Activated B cell treated with CpG ODN at 0.5 μM for 24 hours (primary cell): ENCODE data around the gene ZBTB21. TPM values are rescaled to one million over a fixed set of nuclear protein-coding genes. Genes with fewer than 3 reads are reported as not detected.
"Not testable (repeated sequence)": the region's sequence is repeated elsewhere in the genome, so short reads cannot be mapped to it uniquely, and the experiment has no call there.

ENCODE experiments used
- ATAC-seq: fragments of 200-7000 bp; cut with Tn5 transposase; one replicate; pipeline ENCODE4 v1.10.0; 2021; ENCODE audit warnings: low read depth, mild to moderate bottlenecking, moderate library complexity
- CTCF ChIA-PET: fragments of 350-600 bp; sonication (Branson Sonifier 250); formaldehyde crosslinking; loops from one replicate; lab custom pipeline; 2021; ENCODE audit warnings: antibody characterized with exemption; lab: Charles Lee
- POLR2A ChIA-PET: fragments of 350-600 bp; sonication (Branson Sonifier 250); formaldehyde crosslinking; loops from one replicate; lab custom pipeline; 2021; ENCODE audit warnings: antibody characterized with exemption; lab: Charles Lee
- DNase-seq: peaks from one replicate; pipeline ENCODE4 v3.0.0; 2022
- H3K27ac Mint-ChIP-seq: one replicate; pipeline ENCODE4 v1.8.0; 2020; ENCODE audit warnings: mixed read lengths
- H3K27me3 Mint-ChIP-seq: one replicate; pipeline ENCODE4 v1.8.0; 2021; ENCODE audit warnings: mixed read lengths
- H3K36me3 Mint-ChIP-seq: one replicate; pipeline ENCODE4 v1.8.0; 2021; ENCODE audit warnings: low read depth, mixed read lengths
- H3K4me1 Mint-ChIP-seq: one replicate; pipeline ENCODE4 v1.8.0; 2021; ENCODE audit warnings: mixed read lengths
- H3K4me3 Mint-ChIP-seq: one replicate; pipeline ENCODE4 v1.8.0; 2020; ENCODE audit warnings: mild to moderate bottlenecking, mixed read lengths
- H3K9me3 Mint-ChIP-seq: one replicate; pipeline ENCODE4 v1.8.0; 2020; ENCODE audit warnings: mixed read lengths
- intact Hi-C: fragments of 100-400 bp; cut with micrococcal nuclease; formaldehyde crosslinking; loops from one replicate; pipeline ENCODE4 v1.15.1; 2024
- total RNA-seq: library from RNA; stranded (reverse); gene quantifications from 2 replicates; pipeline ENCODE4 v1.2.3, GENCODE V29; 2022
- TF ChIP-seq, protein P1 (sequence below): fragments of 200-600 bp; IDR thresholded peaks from one replicate; pipeline ENCODE4 v1.8.0; 2022; ENCODE audit warnings: antibody characterized with exemption, mild to moderate bottlenecking

ZBTB21 gene
- total RNA-seq, 1 donor from 2014 or later, result 24.2 TPM

DNA sequence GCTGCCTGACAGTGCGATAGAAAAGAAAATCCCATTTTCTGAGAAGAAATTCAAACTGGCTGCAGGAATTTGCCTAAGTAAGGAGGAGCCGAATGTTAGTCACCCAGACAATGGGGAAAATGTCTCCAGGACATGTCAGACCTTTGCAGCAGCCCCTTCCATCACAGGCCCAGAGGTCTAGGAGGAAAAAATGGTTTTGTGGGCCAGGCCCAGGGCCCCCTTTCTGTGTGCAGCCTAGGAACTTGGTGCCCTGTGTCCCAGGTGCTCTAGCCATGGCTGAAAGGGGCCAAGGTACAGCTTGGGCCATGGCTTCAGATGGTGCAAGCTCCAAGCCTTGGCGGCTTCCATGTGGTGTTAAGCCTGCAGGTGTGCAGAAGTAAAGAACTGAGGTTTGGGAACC lies 14.6 kb downstream of the ZBTB21 start:
- TF ChIP-seq, protein P1, sequence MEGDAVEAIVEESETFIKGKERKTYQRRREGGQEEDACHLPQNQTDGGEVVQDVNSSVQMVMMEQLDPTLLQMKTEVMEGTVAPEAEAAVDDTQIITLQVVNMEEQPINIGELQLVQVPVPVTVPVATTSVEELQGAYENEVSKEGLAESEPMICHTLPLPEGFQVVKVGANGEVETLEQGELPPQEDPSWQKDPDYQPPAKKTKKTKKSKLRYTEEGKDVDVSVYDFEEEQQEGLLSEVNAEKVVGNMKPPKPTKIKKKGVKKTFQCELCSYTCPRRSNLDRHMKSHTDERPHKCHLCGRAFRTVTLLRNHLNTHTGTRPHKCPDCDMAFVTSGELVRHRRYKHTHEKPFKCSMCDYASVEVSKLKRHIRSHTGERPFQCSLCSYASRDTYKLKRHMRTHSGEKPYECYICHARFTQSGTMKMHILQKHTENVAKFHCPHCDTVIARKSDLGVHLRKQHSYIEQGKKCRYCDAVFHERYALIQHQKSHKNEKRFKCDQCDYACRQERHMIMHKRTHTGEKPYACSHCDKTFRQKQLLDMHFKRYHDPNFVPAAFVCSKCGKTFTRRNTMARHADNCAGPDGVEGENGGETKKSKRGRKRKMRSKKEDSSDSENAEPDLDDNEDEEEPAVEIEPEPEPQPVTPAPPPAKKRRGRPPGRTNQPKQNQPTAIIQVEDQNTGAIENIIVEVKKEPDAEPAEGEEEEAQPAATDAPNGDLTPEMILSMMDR, result no peak
- H3K27me3 Mint-ChIP-seq, result no peaks in the 10 kb centered on the region
- no peaks in the 10 kb centered on the region for H3K4me1 Mint-ChIP-seq
- POLR2A ChIA-PET, result no interaction called here
- H3K4me3 Mint-ChIP-seq, result no peak overlapping the region
- ATAC-seq, result no peak
- H3K27ac Mint-ChIP-seq, result no peak overlapping the region
- intact Hi-C loops, result no loop called here
- peaks cover 73% of the 10 kb centered on the region for H3K36me3 Mint-ChIP-seq
- DNase-seq, result no peak
- CTCF ChIA-PET, result no interaction called here
- H3K9me3 Mint-ChIP-seq, result peaks cover 5% of the 10 kb centered on the region

- H3K9me3 Mint-ChIP-seq, POLR2A ChIA-PET, ATAC-seq, intact Hi-C loops, H3K4me1 Mint-ChIP-seq, DNase-seq, H3K27ac Mint-ChIP-seq, H3K27me3 Mint-ChIP-seq, CTCF ChIA-PET, H3K4me3 Mint-ChIP-seq: not testable (repeated sequence)
- peaks cover 64% of the 10 kb centered on the region for H3K36me3 Mint-ChIP-seq
Observed at GRCh38 chr21:41994613-41995012, 15.5 kb downstream of the ZBTB21 start.

DNA sequence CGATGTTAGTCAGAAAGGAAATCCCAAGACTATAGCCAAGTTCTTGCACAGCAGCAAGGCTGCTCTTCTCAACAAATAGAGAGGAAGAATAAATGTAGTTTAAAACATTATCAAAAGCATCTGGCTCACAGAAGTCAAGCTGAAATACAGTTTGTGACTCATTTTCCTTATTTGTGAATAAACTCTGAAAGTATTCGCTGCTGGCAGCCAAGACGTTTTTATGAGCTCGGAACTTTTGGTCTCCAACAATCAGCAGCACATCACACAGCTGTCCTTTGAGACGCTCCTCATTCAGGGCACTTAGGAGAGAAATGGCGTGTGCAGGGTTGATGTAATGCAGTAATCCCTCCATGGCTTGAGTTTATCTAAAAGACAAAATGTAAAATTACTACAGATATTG lies 16.4 kb downstream of the ZBTB21 start:
- no peak for DNase-seq
- TF ChIP-seq, protein P1, result no peak
- ChIA-PET POLR2A (interaction anchor here (0.6 kb wide), 1 partner anchor 107 kb away, joined by 3 read pairs; no protein-coding TSS in a partner anchor), CTCF (no interaction called here)
- H3K27ac Mint-ChIP-seq, result no peak overlapping the region
- H3K4me1 Mint-ChIP-seq, result no peaks in the 10 kb centered on the region
- H3K4me3 Mint-ChIP-seq, result no peak overlapping the region
- no peak for ATAC-seq
- intact Hi-C loops, result no loop called here
- peaks cover 5% of the 10 kb centered on the region for H3K9me3 Mint-ChIP-seq
- peaks cover 64% of the 10 kb centered on the region for H3K36me3 Mint-ChIP-seq
- H3K27me3 Mint-ChIP-seq, result no peaks in the 10 kb centered on the region

DNA sequence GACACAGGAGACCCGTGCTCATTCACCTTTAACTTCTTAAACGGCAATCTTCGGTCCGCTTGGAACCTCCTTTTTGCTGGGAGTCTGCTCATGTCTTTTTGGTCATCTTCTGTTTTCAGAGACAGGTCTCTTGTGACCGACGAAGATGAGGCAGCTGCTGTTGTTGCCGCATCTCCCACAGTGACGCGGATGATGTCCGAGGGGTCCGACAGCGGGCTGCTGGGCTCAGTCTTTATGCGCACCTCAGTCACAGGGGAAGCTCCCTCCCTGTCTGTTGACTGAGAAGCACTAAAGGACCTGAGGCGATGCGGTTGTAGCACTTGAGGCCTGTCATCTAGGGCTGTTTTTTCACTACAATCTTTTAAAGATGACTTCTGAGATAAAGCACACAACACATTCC lies 17.6 kb downstream of the ZBTB21 start:
- intact Hi-C loops, result no loop called here
- TF ChIP-seq, protein P1, result no peak
- no peak for ATAC-seq
- Mint-ChIP-seq H3K27me3 (no peaks in the 10 kb centered on the region), H3K4me3 (no peak overlapping the region), H3K27ac (no peak overlapping the region), H3K9me3 (peaks cover 5% of the 10 kb centered on the region), H3K4me1 (no peaks in the 10 kb centered on the region), H3K36me3 (peaks cover 61% of the 10 kb centered on the region)
- ChIA-PET POLR2A (no interaction called here), CTCF (no interaction called here)
- DNase-seq, result no peak

- H3K4me1 Mint-ChIP-seq, result no peaks in the 10 kb centered on the region
- DNase-seq, result no peak
- intact Hi-C loops, result no loop called here
- H3K27ac Mint-ChIP-seq, result no peak overlapping the region
- H3K4me3 Mint-ChIP-seq, result no peak overlapping the region
- TF ChIP-seq, protein P1, result no peak
- CTCF ChIA-PET, result no interaction called here
- peaks cover 5% of the 10 kb centered on the region for H3K9me3 Mint-ChIP-seq
- ATAC-seq, result no peak
- POLR2A ChIA-PET, result no interaction called here
- no peaks in the 10 kb centered on the region for H3K27me3 Mint-ChIP-seq
- H3K36me3 Mint-ChIP-seq, result peaks cover 56% of the 10 kb centered on the region
Observed at GRCh38 chr21:41991659-41992058, 18.5 kb downstream of the ZBTB21 start.

DNA sequence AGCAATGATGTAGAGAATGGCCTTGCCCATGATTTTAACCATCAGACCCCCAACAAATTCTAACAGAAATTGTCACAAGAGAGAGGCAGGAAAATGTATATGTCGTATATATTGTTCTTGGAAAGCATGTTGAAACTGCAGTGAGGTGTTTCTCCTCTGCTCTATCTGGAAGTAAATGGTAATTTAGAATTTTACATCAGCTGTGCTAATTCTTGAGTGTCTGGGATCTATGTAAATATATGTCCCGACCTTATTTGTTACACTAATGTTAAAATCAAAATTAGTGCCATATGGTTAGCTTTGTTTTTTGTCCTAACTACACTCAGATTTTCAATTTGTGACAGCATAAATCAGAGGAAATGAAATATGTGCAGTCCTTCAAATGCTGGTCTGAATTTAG lies 20.5 kb downstream of the ZBTB21 start:
- intact Hi-C loops, result no loop called here
- no peaks in the 10 kb centered on the region for H3K9me3 Mint-ChIP-seq
- no peaks in the 10 kb centered on the region for H3K27me3 Mint-ChIP-seq
- H3K4me1 Mint-ChIP-seq, result no peaks in the 10 kb centered on the region
- no peak for ATAC-seq
- POLR2A ChIA-PET, result no interaction called here
- CTCF ChIA-PET, result interaction anchor here (1.0 kb wide), 1 partner anchor 128 kb away, joined by 6 read pairs; no protein-coding TSS in a partner anchor
- H3K4me3 Mint-ChIP-seq, result no peak overlapping the region
- DNase-seq, result no peak
- H3K27ac Mint-ChIP-seq, result no peak overlapping the region
- H3K36me3 Mint-ChIP-seq, result peaks cover 40% of the 10 kb centered on the region
- TF ChIP-seq, protein P1, result no peak
